SH-SY5Y (cell line): ENCODE measurements around the gene ART3.

Source experiments
- GATA2 ChIP-seq: IDR thresholded peaks from 2 replicates; pipeline ENCODE4 v1.6.1; 2011; ENCODE audit warnings: mild to moderate bottlenecking, low read depth, low read length
- GATA3 ChIP-seq: IDR thresholded peaks from 2 replicates; pipeline ENCODE4 v1.6.1; 2011; ENCODE audit warnings: low read depth, mild to moderate bottlenecking, low read length, moderate library complexity

GRCh38 chr4:76088719-76089118 lies 14.2 kb downstream of the ART3 start:
- TF ChIP-seq GATA3 (no peak), GATA2 (no peak)
